Fibroblast of lung (primary cell): ENCODE measurements around the gene IRAG1. TPM values are rescaled to one million over a fixed set of nuclear protein-coding genes. Genes with fewer than 3 reads are reported as not detected.
A peak's percentile ranks its signal among the peaks of the same experiment; 100 is the strongest.
"Not testable (repeated sequence)": the region's sequence is repeated elsewhere in the genome, so short reads cannot be mapped to it uniquely, and the experiment has no call there.

Experiments used
- DNase-seq, 2 donors: peaks; one replicate each; pipeline versions ENCODE4 v3.0.0 to v3.0.0-alpha.2; 2010; ENCODE audit warnings: low read depth in 2 of 2
- H2AFZ ChIP-seq: 2 replicates; pipeline ENCODE4 v1.5.1; 2012; ENCODE audit warnings: low read length, control low read depth, inconsistent platforms
- H3K27ac ChIP-seq: 2 replicates; pipeline ENCODE4 v1.5.1; 2011; ENCODE audit warnings: low read length, control low read depth; ENCODE audit not compliant: insufficient read depth
- H3K27me3 ChIP-seq: 2 replicates; pipeline ENCODE4 v1.5.1; 2011; ENCODE audit warnings: mild to moderate bottlenecking, low read length; ENCODE audit not compliant: control insufficient read depth, insufficient read depth
- H3K36me3 ChIP-seq: 2 replicates; pipeline ENCODE4 v1.5.1; 2011; ENCODE audit warnings: low read length; ENCODE audit not compliant: control insufficient read depth, insufficient read depth
- H3K4me1 ChIP-seq: 2 replicates; pipeline ENCODE4 v1.5.1; 2011; ENCODE audit warnings: low read length; ENCODE audit not compliant: control insufficient read depth, insufficient read depth; ENCODE audit errors: extremely low read depth
- H3K4me2 ChIP-seq: 2 replicates; pipeline ENCODE4 v1.5.1; 2011; ENCODE audit warnings: low read length, control low read depth; ENCODE audit not compliant: insufficient read depth; ENCODE audit errors: extremely low read depth
- H3K4me3 ChIP-seq, 4 experiments: fragments of 200-600 bp in 1 of 4; sonication (generic) in 1 of 4; replicated peaks in 1 of 4; 2 replicates each; pipeline ENCODE4 v1.5.1; 2011 to 2016; ENCODE audit warnings: low read length in 4 of 4, low read depth in 3 of 4, mild to moderate bottlenecking in 3 of 4, control low read depth in 2 of 4, inconsistent platforms in 1 of 4, mixed read lengths in 1 of 4; ENCODE audit not compliant: insufficient read depth in 1 of 4; ENCODE audit errors: control extremely low read depth in 1 of 4
- H3K79me2 ChIP-seq: 2 replicates; pipeline ENCODE4 v1.5.1; 2012; ENCODE audit warnings: mild to moderate bottlenecking, low read length, inconsistent platforms; ENCODE audit not compliant: control insufficient read depth, insufficient read depth
- H3K9ac ChIP-seq: 2 replicates; pipeline ENCODE4 v1.5.1; 2011; ENCODE audit warnings: mild to moderate bottlenecking, low read length, control low read depth; ENCODE audit not compliant: insufficient read depth
- H3K9me3 ChIP-seq: 2 replicates; pipeline ENCODE4 v1.5.1; 2012; ENCODE audit warnings: low read depth, low read length; ENCODE audit not compliant: control insufficient read depth, insufficient read depth
- H4K20me1 ChIP-seq: 2 replicates; pipeline ENCODE4 v1.5.1; 2011; ENCODE audit warnings: low read length; ENCODE audit not compliant: control insufficient read depth, insufficient read depth; ENCODE audit errors: extremely low read depth
- CTCF ChIP-seq, 2 donors: IDR thresholded peaks in 1 of 2; conservative IDR thresholded peaks in 1 of 2; 1 replicate in 1 of 2; 2 replicates in 1 of 2; pipeline ENCODE4 v1.5.1; 2011 to 2012; ENCODE audit warnings: low read length in 2 of 2, control low read depth in 1 of 2, inconsistent platforms in 1 of 2, low read depth in 1 of 2, mild to moderate bottlenecking in 1 of 2
- EZH2 ChIP-seq: IDR thresholded peaks from 2 replicates; pipeline ENCODE4 v1.5.1; 2012; ENCODE audit warnings: low read length, control low read depth, mild to moderate bottlenecking; ENCODE audit errors: missing control alignments
- polyA plus RNA-seq, 2 donors: library from polyadenylated mRNA; depleted of rRNA in 1 of 2; stranded (reverse) in 1 of 2; unstranded in 1 of 2; fragments of >200 nt; gene quantifications; 2 replicates each; pipeline ENCODE4 v1.2.1, GENCODE V29; 2011 to 2012; ENCODE audit warnings: missing spikeins in 1 of 2
- total RNA-seq: library from RNA; depleted of rRNA; stranded (reverse); fragments of >200 nt; gene quantifications from 2 replicates; pipeline ENCODE4 v1.2.1, GENCODE V29; 2014

IRAG1 gene
- total and polyA plus RNA-seq, 2 donors (not counting 1 experiment from before 2014, with no cell fraction given), result 55.5 to 90.0 TPM

GRCh38 chr11:10686311-10686710 is 7.2 kb downstream of the IRAG1 start:
- H3K27me3 ChIP-seq, result no peaks in the 10 kb centered on the region
- H3K79me2 ChIP-seq, result peaks cover 4% of the 10 kb centered on the region
- no peak for DNase-seq
- no peak overlapping the region for H3K4me3 ChIP-seq
- no peak overlapping the region for H3K27ac ChIP-seq
- no peak overlapping the region for H3K4me2 ChIP-seq
- H2AFZ ChIP-seq, result no peak overlapping the region
- H3K9ac ChIP-seq, result no peak overlapping the region
- H4K20me1 ChIP-seq, result no peaks in the 10 kb centered on the region
- peaks cover 5% of the 10 kb centered on the region for H3K36me3 ChIP-seq
- TF ChIP-seq EZH2 (no peak), CTCF (conservative IDR thresholded peaks at IDR 0.05 in 1 of 2, IDR thresholded peaks at IDR 0.05 in 1 of 2; ENCODE audit: low read depth in 1 of 2, low read length in 2 of 2) (no peak)
- no peaks in the 10 kb centered on the region for H3K9me3 ChIP-seq
- no peaks in the 10 kb centered on the region for H3K4me1 ChIP-seq

GRCh38 chr11:10683429-10683828 is 10.1 kb downstream of the IRAG1 start:
- Histone ChIP-seq H4K20me1 (no peaks in the 10 kb centered on the region), H3K36me3 (peaks cover 2% of the 10 kb centered on the region), H3K9ac (no peak overlapping the region), H3K9me3 (no peaks in the 10 kb centered on the region), H3K4me3 (no peak overlapping the region), H3K27me3 (no peaks in the 10 kb centered on the region), H3K27ac (no peak overlapping the region), H3K4me1 (no peaks in the 10 kb centered on the region), H2AFZ (no peak overlapping the region), H3K79me2 (no peaks in the 10 kb centered on the region), H3K4me2 (no peak overlapping the region)
- TF ChIP-seq CTCF (conservative IDR thresholded peaks at IDR 0.05 in 1 of 2, IDR thresholded peaks at IDR 0.05 in 1 of 2; ENCODE audit: low read depth in 1 of 2, low read length in 2 of 2), result no peak
- no peak for TF ChIP-seq EZH2
- DNase-seq, result no peak

GRCh38 chr11:10680956-10681487 is 12.5 kb downstream of the IRAG1 start:
- H3K4me2 ChIP-seq, result no peak overlapping the region
- H3K27ac ChIP-seq, result no peak overlapping the region
- DNase-seq, result peak in 1 of 2 donors; percentile 27
- H3K27me3 ChIP-seq, result no peaks in the 10 kb centered on the region
- no peak overlapping the region for H3K9ac ChIP-seq
- no peak overlapping the region for H2AFZ ChIP-seq
- H3K36me3 ChIP-seq, result no peaks in the 10 kb centered on the region
- no peak overlapping the region for H3K4me3 ChIP-seq
- H3K9me3 ChIP-seq, result no peaks in the 10 kb centered on the region
- H3K4me1 ChIP-seq, result no peaks in the 10 kb centered on the region
- H4K20me1 ChIP-seq, result no peaks in the 10 kb centered on the region
- no peak for TF ChIP-seq EZH2
- TF ChIP-seq CTCF (conservative IDR thresholded peaks at IDR 0.05 in 1 of 2, IDR thresholded peaks at IDR 0.05 in 1 of 2; ENCODE audit: low read depth in 1 of 2, low read length in 2 of 2), result no peak
- no peaks in the 10 kb centered on the region for H3K79me2 ChIP-seq

- not testable (repeated sequence) for H3K36me3 ChIP-seq, H2AFZ ChIP-seq, H3K9ac ChIP-seq, H3K4me3 ChIP-seq, H3K27me3 ChIP-seq, H3K27ac ChIP-seq, H3K9me3 ChIP-seq, H3K4me2 ChIP-seq, H3K4me1 ChIP-seq, H3K79me2 ChIP-seq, DNase-seq, H4K20me1 ChIP-seq
Observed at GRCh38 chr11:10680279-10680678, 13.3 kb downstream of the IRAG1 start.
